22Rv1 (cell line): ENCODE measurements around the gene EHMT1.
"Not testable (repeated sequence)": the region's sequence is repeated elsewhere in the genome, so short reads cannot be mapped to it uniquely, and the experiment has no call there.

Source experiments
- H3K27ac ChIP-seq: fragments of 450-650 bp; 2 replicates; pipeline ENCODE4 v1.5.1; 2017
- ZFX ChIP-seq: fragments of 450-650 bp; IDR thresholded peaks from 2 replicates; pipeline ENCODE4 v1.6.1; 2017; ENCODE audit warnings: antibody characterized with exemption, borderline replicate concordance
- TF ChIP-seq, protein P1 (sequence below): fragments of 450-650 bp; IDR thresholded peaks from 2 replicates; pipeline ENCODE4 v1.5.1; 2017; ENCODE audit warnings: mild to moderate bottlenecking

The EHMT1 gene

DNA sequence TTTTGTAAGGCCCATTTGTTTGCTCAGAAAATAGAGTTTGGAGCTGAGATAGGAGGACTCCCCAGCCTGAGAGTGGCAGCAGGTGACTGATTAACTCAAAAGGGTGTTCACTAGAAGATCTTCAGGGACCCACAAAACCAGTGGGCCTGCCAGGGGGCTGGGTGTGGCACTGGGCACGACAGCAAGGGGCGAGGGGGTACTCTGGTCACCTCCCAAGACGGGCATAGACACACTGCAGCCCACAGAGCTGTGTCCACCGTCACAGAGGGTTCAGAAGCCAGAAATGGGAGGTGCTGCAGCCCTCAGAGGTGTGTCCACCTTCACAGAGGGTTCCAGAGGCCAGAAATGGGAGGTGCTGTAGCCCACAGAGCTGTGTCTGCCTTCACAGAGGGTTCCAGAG is 183.2 kb downstream of the EHMT1 start:
- TF ChIP-seq ZFX: no peak
- TF ChIP-seq, protein P1, sequence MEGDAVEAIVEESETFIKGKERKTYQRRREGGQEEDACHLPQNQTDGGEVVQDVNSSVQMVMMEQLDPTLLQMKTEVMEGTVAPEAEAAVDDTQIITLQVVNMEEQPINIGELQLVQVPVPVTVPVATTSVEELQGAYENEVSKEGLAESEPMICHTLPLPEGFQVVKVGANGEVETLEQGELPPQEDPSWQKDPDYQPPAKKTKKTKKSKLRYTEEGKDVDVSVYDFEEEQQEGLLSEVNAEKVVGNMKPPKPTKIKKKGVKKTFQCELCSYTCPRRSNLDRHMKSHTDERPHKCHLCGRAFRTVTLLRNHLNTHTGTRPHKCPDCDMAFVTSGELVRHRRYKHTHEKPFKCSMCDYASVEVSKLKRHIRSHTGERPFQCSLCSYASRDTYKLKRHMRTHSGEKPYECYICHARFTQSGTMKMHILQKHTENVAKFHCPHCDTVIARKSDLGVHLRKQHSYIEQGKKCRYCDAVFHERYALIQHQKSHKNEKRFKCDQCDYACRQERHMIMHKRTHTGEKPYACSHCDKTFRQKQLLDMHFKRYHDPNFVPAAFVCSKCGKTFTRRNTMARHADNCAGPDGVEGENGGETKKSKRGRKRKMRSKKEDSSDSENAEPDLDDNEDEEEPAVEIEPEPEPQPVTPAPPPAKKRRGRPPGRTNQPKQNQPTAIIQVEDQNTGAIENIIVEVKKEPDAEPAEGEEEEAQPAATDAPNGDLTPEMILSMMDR: no peak

DNA sequence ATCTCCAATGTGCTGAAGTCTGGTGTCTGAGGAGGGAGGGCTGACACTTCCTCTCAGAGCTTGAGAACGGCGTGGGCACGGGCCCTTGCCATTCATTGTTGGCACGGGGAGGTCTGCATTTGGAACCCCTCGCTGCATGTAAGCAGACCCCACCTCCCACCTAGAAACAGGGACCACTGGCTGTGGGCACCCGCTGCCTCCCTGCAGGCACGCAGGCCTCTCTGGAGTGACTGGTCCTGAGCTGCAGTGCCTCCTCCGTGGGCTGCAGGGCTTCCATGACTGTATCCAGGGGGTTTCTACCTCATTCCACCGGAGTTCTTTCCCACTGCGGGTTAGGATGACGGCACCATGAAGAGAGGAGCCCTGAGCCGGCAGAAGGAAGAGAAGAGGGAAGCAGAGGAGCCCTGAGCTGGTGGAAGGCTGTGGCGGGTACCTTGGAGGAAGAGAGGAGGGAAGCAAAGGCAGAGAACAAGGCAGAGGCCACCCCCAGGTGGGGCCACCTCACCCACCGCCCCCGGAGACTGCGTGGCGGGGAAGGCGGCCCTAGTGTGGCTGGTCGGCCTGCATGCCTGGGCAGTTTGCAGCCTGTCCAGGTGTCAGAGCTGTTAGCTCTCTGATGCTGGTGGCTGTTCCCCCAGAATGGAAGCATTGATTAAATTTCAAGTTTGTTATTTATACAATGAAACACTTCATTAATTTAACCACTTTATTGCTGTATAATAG is 183.9 kb downstream of the EHMT1 start:
- H3K27ac ChIP-seq: no peak overlapping the region
- TF ChIP-seq, protein P1: no peak
- TF ChIP-seq ZFX: no peak

More for the DNA sequence above, 183.2 kb downstream of the EHMT1 start:
- H3K27ac ChIP-seq: no peak overlapping the region

DNA sequence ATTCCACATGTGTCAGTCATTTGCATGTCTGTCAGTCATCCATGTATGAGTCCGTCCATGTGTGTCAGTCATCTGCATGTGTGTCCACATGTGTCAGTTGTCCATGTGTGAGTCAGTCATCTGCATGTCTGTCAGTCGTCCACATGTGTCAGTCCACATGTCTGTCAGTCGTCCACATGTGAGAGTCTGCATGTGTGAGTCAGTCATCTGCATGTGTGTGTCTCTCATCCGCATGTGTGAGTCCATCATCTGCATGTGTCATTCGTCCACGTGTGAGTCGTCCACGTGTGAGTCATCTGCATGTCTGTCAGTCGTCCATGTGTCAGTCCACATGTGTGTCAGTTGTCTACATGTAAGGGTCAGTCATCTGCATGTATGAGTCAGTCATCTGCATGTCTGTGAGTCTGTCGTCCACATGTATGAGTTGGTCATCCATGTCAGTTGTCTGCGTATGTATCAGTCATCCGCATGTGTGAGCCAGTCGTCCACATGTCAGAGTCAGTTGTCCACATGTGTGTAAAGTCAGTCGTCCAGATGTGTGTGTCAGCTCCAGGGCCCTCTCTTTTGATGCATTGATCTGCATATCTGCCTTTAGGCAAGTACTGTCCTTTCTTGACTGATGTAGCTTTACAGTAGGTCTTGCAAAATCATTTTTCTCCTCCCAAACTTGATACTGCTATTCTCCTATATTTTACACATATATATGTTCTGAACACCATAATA is 186.3 kb downstream of the EHMT1 start:
- H3K27ac ChIP-seq: no peak overlapping the region
- no peak for TF ChIP-seq ZFX
- TF ChIP-seq, protein P1: no peak

DNA sequence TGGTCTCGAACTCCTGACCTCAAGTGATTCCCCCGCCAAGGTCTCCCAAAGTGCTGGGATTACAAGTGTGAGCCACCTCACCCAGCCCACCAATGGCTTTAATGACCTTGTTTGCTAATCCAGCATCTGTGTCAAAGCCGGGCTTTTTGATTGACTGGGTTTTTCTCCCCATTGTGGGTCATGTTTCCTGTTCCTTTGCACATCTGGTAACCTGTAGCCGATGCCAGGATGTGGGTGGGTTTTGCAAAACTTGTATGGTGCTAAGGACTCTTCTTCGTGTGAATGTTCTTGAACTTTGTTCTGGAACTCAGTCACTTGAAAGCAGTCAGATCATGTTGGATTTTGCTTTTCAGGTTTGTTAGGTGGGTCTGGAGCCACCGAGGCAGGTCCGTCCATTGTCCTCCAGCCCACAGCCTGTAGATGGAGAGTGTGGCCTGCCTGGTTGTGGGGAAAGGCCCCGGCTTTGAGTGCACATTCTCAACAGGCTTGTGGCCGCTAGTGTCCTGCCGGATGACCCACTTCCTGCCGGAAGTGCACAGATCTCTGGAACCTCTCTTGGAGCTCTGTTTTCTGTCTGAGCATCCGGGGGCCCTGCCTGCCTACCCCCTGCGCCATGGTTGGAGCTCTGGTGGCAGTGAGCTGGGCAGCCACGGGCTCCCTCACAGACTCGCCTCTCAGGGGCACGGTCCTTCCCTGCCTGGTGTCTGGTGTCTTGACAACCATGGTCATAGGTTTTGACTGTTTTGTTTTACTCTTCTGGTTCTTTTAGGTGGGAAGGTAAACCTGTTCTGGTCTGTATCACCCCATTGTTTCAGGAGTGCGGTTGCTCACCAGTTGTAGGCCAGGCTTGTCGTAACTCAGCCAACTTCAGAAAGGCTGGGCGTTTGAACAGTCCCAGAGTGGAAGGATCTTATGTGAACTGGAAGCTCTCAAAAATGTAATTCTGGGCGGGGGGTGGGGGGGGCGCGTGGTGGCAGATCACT is 189.2 kb downstream of the EHMT1 start:
- TF ChIP-seq, protein P1: no peak
- TF ChIP-seq ZFX: no peak
- H3K27ac ChIP-seq: no peak overlapping the region

DNA sequence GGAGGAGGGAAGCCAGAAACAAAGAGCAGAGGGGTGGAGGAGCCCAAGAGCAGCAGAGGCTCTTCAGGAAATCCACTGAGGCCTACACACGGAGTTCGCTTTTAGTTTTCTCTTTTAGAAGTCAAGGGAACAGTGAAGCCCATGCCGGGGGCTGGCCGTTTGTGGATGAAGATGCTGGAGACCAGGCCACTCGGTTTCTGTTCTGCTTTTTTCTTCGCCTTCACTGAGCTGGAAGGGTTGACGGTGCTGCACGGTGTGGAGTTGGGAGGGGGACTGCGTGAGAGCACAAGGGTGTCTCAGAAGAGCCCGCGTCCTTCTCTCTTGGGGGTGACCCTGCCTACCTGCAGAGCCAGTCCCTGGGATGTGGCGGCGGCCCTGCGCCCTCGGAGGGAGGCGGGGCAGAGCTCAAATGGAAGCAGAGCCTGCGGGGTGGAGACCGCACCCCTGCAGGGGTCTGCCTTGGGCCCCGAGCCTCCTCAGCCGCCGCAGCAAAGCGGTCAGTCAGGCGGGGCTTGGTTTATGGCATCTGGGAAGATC is 190.3 kb downstream of the EHMT1 start:
- no peak overlapping the region for H3K27ac ChIP-seq
- no peak for TF ChIP-seq ZFX
- TF ChIP-seq, protein P1: no peak

DNA sequence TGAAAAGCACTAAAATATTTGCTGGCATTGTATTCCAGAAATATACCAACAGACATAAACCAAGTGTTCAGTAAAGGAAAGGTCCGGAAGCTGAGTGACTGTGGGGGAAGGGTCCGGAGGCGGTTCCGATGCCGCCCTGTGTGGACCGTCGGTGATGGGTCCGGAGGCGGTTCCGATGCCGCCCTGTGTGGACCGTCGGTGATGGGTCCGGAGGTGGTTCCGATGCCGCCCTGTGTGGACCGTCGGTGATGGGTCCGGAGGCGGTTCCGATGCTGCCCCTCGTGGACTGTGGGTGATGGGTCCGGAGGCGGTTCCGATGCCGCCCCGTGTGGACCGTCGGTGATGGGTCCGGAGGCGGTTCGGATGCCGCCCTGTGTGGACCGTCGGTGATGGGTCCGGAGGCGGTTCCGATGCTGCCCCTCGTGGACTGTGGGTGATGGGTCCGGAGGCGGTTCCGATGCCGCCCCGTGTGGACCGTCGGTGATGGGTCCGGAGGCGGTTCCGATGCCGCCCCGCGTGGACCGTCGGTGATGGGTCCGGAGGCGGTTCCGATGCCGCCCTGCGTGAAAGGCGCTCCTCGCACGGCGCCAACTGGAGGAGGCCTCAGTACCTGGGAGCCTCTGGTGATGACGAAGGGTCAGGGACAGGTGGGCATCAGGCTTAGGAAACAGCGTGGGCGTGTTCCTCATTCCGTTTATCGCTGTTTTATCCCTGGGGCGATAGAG is 191.1 kb downstream of the EHMT1 start:
- H3K27ac ChIP-seq: not testable (repeated sequence)
